Stimulated activated CD8-positive, alpha-beta memory T cell treated with anti-CD3 and anti-CD28 coated beads, Interleukin-12 subunit alpha, Interleukin-12 subunit beta, amount 100 ng/mL, for 4 hours (primary cell): ENCODE results near the gene SLC37A1.

Experiments
- DNase-seq: peaks from one replicate; pipeline ENCODE4 v3.0.0-alpha.2; 2020; ENCODE audit warnings: low read depth

Gene SLC37A1

GRCh38 chr21:42507418-42507817 lies 6.2 kb upstream of the SLC37A1 start:
- DNase-seq: no peak

DNA sequence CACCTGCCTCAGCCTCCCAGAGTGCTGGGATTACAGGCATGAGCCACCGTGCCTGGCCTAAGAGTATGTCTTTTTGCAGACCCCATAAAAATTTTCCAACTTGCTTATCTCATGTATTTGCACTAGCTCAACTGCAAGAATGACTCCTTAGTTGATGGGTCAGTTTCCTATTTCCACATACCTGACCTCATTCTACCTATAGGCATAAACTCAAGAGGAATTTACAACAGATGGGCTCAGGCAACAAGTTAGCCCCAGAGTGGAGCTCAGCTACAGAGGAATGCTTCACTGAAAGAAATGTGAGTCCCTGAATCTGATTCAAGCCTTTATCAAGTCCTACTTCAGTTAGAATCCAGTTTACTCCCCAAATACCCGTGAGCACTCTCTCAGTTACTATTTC lies 5.3 kb upstream of the SLC37A1 start:
- no peak for DNase-seq

DNA sequence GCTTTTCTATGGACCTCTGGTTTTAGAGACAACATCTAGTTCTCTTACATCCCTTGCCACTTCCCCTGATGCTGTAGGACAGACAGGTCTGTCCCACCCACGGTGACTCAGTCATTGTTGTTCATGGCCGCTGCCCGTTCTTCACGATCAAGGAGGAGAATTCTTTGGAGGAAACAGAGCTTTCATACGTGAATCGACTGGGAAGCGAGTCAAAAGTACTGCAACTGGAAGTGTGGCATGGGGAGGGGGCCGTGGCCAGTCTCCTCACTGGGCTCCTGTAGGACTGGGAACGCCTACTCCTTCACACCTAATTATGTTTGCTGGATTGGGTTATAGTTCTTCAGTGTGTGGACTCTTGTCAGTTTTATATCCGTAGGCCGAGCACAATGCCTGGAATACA lies 4.4 kb upstream of the SLC37A1 start:
- DNase-seq: no peak

DNA sequence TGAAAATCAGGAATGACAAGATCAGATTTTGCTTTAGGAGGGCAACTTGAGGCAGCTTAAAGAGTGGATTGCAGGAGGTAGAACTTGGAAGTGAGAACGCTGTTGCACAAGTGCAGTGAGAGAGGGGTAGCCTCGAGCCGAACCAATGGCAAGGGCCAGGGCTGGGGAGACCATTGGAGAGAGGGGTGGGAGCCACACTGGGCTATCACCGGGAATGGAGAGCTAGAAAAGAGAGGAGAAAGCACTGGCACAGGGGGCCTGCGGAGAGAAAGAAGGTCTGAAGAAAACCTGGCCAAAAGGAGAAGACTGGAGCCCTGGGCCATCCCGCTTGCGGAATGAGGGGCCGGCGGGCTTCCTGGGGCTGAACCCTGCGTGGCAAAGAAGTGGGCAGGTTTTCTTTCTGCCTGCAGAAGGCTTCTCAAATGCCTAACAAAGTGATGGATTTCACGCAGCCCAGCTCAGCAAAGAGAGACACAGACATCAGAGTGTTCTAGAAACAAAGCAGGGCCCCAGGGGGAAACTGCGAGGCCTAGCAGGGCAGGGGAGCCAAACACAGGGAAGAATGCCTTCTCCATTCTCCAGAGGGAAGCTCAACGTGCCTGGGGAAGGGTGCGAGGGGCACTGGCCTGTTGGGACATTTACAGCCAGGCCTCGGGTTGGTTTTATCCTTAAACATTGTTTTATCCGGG lies 1.2 kb upstream of the SLC37A1 start:
- DNase-seq: no peak

- DNase-seq: peak; percentile 48
These were observed 582 bp downstream of the SLC37A1 start for GRCh38 chr21:42513985-42514882.

DNA sequence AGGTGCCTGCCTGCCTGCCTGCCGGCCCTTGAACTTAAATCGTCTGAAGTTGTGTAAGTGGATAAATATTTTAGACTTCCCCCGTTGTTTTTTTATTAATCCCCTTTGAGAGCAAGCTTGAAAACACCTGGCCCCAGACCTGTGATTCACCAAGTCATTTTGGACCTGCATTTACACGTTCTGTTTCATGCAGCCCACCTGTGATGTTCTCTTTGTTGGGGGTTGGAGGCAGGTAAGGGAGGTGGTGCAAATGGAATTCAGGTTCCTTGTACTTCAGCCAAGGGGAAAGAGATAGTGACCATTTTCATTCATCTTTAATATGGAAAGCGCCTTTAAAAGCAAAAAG lies 1.2 kb downstream of the SLC37A1 start:
- no peak for DNase-seq

DNA sequence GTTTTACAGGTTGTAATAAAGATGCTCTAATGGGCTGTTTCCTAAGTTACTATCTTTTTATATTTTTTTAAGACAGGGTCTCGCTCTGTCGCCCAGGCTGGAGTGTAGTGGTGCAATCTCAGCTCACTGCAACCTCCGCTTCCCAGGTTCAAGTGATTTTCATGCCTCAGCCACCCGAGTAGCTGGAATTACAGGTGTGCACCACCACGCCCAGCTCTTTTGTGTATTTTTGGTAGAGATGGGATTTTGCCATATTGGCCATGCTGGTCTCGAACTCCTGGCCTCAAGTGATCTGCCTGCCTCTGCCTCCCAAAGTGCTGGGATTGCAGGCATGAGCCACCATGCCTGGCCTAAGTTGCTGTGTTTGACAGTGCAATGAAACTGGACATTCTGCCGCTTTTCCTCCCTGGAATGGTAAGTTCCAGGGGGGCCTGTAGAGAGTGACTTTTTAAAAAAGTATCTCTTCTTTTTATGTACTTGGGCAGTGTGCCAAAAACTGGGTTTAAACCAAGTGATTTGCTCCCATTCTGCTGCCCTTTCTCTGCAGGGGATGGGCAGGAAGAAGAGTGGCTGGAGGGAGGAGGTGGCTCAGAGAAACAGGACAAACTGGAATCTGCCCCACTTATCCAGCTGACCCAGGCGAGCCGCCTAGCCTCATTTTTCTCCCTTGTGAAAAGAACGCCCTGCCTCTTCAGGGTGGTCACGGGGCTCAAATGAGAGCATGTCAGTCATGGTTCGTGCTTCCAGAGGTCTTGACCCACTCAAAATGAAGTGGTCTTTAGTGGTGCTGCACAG lies 2.3 kb downstream of the SLC37A1 start:
- no peak for DNase-seq

DNA sequence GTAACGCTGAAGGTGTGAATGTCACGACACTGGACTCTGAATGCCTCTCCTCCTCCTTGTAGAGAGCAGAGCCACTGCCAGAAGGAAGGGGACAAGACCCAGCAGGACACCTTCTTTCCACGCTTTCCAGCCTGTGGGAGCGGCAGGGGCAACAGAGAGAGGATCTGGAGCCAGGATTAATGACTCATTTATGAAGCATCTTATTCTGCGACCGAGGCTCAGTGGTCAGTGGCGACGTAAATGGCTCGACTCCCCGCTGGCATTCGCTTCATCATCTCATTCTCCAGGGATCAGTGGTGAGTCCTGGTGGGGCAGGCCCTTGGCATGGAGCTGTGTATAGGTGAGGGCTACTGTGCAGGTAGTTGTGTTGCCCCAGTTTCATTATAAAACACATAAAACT lies 4.6 kb downstream of the SLC37A1 start:
- no peak for DNase-seq

DNA sequence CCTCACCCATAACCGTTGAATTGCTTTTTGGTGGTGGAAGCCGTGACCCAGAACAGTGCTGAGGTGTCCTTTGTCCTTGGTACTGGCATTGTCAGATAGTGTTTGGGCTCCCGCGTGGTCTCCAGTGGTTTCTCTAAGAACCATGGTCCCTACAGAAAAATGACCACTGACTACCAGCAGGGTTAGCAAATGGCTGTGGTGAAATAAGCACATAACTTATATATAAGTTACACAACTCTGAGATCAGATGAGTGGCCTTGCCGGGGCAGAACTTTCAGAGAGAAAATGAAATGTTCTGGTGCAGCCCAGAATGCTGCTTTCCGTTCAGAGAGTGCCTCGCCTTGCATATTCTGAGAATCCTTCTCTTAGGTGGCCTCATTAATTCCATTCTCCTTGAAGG lies 5.0 kb downstream of the SLC37A1 start:
- no peak for DNase-seq

DNA sequence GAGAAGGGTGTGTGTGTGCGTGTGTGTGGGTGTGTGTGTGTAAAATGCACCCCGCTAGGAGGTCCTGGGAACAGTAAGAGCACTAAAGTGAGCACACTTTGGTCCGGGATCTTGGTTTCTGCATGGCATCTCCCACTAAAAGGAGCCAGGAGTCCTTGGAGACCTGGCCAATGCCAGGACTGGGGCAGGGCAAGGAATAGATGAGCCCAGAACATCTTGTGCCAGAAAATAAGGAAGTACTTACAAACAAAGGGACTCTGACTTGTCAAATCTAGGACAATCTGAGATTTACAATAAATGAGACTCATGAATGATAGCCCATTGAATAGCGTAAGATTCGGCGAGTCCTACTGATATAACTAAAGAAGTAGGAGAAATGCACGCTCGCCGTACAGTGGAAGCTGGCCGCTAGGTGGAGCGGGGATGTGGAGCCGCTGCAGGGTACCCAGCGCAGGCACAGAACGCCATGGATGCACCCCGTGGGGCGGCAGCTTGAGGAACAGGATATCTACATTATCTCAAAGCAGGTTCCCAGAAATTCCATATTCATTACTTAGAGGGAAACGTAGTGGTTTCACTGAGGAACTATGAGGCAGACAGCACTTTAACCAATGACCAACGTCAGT lies 7.1 kb downstream of the SLC37A1 start:
- DNase-seq: no peak

- no peak for DNase-seq
These were observed 7.7 kb downstream of the SLC37A1 start for GRCh38 chr21:42521384-42521783.

GRCh38 chr21:42521805-42522204 lies 8.2 kb downstream of the SLC37A1 start:
- DNase-seq: no peak

DNA sequence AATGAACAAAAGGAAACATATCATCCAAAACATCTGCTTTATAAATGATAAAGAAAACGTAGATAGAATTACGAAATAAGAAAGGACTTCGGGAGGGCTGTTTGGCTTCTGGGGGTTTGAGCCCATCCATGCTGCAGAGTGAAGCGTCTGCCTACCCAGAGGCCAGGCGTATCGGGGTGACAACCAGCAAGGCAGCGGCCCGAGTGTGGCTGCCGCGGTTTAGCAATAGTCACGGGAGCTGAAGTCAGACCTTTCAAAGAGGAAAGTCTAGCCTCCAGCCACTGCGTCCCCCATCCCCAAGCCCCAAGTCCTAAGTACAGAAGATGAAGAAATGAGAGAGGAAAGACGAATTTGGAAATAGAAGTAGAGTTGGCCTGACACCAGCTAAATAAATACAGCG lies 8.6 kb downstream of the SLC37A1 start:
- DNase-seq: no peak

DNA sequence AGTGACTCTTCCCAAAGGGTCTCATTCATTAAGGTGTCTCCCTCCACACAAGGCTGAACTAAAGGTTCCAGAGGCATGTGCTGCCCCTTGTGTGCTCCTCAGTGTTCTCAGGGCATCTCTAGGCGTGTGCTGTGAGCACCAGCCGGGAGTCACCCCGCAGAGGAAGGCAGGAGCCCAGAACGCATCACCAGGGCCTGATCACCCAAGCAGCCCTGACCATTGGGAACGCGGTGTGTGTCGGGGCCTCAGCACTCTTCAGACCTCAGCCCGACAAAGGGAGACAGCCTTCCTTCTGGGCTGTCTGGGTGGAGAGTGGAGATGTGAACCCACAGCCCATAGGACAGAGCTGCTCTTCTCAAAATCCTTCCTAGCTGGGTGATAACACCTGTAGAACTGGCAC lies 9.1 kb downstream of the SLC37A1 start:
- DNase-seq: no peak

DNA sequence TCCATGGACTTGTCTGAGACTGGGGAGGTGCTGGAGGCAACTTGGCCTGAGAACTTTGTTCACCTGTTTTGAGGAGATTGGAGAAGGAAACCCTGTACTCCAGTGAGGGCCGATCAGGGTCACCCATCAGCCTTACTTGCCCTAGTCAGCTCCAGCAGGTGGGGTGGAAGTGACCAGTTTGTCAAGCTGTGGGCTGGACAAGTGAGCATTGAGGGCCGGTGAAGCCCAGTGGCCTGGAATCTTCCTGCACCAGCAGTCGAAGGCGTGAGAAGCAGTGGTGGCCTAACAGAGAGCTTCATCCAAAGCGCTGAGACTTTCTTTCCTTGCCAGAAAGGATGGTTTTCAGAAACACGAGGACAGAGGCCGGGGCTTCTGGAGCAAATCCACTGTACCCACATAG lies 9.6 kb downstream of the SLC37A1 start:
- no peak for DNase-seq

- no peak for DNase-seq
These were observed 10.3 kb downstream of the SLC37A1 start for GRCh38 chr21:42523941-42524340.

- DNase-seq: no peak
These were observed 10.8 kb downstream of the SLC37A1 start for GRCh38 chr21:42524341-42525028.

GRCh38 chr21:42525029-42525581 lies 11.5 kb downstream of the SLC37A1 start:
- DNase-seq: no peak

- DNase-seq: no peak
These were observed 12.2 kb downstream of the SLC37A1 start for GRCh38 chr21:42525676-42526378.

GRCh38 chr21:42526379-42526727 lies 12.7 kb downstream of the SLC37A1 start:
- DNase-seq: no peak

DNA sequence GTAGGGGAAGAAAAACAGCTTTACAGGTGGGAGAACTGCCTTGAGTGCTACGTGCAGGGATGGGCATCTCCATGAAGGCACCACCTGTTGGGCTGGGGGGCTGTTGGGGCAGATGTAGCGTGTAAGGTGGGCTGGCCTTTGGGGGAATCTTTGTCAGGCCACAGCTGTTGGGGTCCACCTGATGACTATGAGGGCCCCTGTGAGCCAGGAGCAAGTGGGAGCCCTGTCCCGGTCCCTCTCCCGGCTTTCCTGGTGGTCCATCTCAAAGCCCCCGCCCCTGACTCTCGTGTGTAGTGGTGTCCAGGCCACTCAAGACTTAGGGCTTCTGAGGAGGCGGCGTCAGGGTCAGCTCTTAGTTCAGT lies 13.5 kb downstream of the SLC37A1 start:
- DNase-seq: no peak
